ENCODE data around the gene SBF1.
A peak's percentile ranks its signal among the peaks of the same experiment; 100 is the strongest.

SBF1 gene

DNA sequence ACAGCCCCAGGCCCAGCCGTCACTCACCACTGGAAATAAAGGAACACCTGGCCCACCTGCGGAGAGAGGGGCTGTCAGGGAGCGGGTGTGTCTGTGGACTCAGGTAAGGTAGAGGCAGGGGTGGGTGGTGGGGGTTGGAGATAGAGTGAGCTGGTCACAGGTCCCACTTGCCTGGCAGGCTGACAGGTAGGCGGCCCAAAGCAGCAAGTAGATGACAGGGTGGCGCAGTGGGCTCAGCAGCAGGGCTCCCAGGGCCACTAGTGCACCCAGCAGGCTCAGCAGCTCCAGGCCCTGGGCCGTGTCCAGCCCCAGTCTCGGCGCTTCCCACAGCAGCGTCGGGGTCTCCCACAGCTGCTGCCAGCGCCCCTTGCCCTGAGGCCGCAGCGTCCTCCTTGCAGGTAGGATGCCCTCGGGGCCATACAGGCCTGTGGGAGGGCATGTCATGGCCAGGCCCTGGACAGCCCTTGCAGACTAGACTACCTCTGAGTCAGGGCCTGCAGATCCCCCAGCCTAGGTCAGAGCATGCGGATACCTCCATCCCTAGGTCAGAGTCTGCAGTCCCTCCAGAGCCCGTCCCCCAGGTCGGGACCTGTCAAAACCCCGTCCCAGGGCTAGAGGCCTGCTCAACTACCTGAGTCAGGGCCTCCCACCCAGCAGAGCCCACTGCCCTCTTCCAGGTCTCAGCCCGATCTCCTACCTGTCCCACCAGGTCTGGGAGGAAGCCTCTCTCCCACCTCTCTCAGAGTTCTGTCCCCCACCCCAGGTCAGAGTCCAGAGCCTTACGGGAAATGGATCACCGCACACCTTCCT is 32.0 kb upstream of the SBF1 start:
- no peak for DNase-seq

- no peak for DNase-seq
Measured at GRCh38 chr22:50505776-50506610, 31.2 kb upstream of the SBF1 start.

DNA sequence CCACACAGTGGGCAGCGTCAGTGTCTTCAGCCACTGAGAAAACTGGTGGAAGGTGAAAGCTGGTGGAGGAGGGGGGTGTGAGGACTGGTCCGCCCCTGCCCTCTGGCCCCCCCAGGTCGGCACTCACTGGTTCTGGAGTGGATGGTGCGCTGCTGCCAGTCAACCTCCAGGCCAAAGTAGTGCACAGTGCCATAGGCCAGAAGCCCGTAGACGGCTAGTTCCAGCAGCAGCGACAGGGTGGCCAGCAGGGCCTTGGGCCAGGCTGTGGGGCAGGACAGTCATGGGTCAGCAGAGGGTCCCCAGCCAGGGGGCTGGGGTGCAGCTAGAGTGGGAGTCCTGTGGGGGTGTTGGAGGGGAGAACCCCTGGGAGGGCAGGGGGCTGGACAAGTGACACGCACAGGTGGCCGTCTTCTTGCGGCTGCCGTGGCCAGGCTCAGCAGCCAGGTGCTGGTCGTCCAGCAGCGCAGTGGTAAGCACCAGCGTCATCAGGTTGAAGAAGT is 30.5 kb upstream of the SBF1 start:
- DNase-seq, result no peak

DNA sequence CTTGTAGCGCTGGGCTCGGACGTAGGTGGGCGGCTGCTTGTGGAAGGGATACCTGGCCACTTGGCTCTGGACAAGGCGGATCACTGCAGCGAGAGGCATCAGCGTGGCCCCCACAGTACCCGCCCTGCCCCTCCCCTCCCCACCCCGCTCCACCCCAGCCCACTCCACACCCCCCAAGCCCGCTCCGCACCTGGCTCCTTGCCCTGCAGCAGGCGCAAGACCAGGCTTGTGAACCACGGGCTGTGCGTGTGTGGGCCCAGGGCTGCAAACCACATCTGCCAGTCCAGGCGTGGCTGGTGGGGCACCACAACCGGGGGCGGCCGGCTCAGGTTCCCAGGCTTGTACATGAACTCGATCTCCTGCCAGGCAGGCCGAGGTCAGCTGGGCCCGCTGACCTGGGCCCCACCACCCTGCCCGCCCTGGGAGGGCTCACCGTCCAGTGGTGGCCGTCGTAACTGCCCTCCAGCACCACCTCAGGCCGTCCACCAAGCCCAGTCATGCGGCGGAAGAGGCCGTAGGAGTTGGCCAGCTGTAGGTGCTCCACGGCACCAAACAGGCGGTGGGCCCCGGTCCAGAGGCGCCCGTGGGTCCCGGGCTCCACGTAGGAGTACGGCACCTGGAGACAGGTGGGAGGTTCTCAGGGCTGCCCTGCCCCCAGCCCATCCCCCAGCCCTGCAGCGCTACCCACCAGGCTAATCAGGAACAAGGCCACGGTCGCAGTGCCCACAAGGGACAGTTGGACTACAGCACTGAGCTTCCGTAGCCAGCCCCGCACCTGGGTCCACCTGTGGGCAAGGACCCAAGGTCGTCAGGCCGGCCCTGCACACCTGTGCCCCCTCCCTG is 29.8 kb upstream of the SBF1 start:
- DNase-seq, result no peak

DNA sequence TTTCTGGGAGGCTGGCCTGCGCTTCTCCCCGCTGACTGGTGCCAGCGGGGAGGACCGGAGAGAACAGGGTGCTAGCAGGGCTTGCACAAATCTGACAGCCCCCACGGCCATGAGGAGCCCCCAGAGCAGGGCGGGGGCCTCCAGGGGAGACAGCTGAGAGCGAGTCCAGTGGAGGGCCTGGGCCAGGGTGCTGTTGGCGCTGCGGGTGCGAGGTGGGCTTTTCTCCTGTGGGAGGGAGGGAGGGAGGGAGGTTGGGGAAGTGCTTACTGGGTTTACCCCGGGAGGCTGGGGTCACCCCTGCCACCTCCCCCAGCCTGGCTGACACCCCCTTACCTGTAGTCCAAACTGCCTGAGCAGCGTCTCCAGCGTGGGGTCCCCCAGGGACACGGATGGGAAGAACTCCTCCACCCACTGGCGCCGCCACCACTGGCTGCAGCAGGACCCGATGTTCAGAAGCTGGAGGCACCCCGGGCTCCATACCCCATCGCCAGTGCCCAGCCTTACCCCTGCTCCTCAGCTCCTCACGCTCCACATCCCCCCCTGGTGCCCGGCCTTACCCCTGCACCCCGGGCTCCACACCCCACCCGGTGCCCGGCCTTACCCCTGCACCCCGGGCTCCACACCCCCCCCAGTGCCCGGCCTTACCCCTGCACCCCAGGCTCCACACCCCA is 28.8 kb upstream of the SBF1 start:
- no peak for DNase-seq

DNA sequence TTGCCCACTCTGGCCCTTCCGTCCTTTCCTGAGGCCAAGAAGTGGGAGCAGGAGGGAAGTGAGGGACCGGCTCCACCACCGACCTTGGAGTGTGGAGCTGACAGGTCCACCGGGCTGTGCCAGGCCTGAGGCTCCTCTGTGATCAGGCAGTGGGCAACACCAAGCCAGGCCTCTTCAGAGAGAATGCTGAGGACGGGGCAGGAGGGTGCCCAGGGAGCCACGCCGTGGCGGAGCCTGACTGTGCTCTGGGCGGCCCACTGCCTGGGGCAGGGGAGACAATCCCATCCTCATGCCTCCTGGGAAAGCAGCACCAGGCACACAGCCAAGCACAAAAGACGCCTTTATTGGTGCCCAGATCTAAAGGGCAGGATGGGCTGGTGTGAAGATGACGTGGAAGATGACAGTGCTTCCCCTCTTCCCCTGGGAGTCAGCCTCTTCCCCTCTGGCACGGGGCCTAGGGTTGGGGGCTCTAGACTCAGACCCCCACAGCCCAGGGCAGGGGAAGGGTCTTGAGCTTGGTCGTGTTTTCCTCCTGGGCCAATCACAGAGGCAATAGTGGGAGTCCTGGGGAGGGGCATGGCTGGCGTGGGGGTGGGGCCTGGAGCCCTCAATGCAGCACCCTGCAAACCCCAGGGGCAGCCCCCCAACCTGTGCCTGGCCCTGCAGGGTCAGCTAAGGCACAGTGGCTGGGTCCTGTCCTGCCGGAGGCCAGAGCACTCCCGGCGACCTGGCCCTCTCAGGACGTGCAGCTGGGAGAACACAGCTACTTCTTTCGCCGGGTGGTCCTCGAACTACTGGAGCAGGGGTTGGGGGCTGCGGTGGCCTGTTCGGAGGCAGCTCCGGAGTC is 28.0 kb upstream of the SBF1 start:
- DNase-seq, result no peak

DNA sequence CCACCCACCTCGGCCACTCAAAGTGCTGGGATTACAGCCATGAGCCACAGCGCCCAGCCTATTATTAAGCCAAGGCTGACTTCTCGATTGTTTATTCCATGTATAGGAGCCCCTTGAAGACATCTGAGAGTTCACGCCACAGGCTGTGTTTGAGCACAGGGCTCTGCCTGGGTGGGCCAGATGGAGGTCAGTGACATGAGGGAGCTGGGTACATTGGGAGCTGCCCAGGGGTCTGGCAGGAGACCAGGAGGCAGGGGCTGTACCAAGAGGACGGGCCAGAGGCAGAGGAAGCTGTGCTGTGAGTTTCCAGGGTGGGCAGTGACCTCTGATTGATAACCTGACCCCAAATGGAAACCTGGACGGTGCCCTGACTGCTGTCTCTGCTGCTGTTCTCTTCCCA is 27.3 kb upstream of the SBF1 start:
- DNase-seq, result no peak

- DNase-seq, result no peak
Measured at GRCh38 chr22:50500452-50500851, 25.6 kb upstream of the SBF1 start.

- peak; percentile 75 for DNase-seq
Measured at GRCh38 chr22:50498322-50498890, 23.6 kb upstream of the SBF1 start.

GRCh38 chr22:50497093-50497492 is 22.3 kb upstream of the SBF1 start:
- DNase-seq, result no peak

DNA sequence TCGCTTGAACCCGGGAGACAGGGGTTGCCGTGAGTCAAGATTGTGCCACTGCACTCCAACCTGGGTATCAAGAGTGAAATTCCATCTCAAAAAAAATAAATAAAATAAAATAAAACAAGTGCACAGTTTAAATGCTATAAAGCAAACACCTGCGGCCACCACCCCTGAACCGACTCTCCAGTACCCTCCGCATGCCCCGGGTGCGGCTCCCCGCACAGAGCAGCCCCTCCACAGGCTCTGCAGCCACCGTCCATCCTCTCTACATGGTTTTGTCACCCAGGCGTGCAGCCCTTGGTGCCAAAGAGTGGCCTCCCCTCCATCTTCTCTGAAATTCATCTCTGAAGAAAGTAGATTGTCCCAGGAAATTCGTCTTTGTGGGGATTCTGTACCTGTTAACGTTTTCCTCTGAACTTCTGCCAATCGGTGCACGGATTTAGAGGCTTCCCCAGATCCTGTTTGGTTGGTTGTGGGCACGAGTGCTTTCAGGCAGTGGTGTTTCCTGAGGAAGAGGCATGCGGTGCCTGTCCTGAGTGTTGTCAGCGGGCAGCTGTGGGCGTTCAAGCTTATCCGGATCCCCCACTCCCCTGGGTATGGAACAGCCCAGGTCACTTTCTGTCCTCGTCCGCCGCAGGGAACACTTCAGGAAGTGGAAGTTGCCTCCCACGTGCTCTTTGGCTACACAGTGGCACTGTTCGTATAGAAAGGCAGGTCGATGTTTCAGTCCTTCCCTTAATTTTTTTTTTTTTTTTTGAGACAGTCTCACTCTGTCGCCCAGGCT is 15.9 kb upstream of the SBF1 start:
- no peak for DNase-seq

DNA sequence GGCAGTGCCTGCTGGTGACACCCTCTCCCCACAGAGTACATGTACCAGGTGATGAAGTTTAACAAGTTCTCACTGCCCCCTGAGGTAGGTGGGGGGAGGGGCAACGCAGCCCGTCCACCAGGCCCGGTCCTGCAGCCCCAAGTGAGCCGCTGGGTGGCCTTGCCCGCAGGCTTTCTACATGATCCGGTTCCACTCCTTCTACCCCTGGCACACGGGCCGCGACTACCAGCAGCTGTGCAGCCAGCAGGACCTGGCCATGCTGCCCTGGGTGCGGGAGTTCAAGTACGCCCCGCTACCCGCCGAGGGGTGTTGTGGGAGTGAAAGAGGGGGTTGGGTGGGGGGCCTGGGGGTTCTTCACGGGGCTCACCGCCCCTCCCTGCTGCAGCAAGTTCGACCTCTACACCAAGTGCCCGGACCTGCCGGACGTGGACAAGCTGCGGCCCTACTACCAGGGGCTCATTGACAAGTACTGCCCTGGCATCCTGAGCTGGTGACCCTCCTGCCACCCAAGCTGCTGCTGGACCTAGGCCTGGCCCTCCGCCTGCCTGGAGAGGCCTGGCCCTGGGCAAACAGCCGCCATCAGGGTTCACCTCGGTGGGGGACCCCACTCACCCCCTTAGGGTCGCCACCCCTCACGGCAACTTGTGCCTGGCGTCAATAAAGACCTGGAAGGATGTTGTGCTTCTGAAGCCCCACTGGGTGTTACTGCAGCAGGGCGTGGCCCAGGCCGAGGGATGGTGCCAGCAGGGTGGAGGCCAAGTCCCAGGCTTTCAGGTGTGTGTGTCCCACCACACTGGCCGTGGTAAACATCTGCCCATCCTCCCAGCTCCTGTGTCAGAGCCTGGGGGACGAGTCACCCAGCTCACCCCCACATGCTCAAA is 14.8 kb upstream of the SBF1 start:
- DNase-seq, result no peak

DNA sequence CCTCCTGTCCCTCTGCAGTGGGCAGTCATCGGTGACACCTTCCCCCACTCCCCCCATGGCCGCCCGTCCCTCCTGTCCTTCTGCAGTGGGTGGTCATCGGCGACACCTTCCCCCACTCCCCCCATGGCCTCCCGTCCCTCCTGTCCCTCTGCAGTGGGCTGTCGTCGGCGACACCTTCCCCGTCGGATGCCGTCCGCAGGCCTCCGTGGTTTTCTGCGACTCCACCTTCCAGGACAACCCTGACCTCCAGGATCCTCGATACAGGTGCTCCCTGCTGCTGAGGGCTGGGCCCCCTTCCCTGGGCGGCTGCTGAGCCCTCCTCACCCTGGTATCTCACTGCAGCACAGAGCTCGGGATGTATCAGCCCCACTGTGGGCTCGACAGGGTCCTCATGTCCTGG is 14.1 kb upstream of the SBF1 start:
- no peak for DNase-seq

GRCh38 chr22:50488006-50488677 is 13.3 kb upstream of the SBF1 start:
- no peak for DNase-seq

GRCh38 chr22:50487290-50488005 is 12.6 kb upstream of the SBF1 start:
- no peak for DNase-seq

DNA sequence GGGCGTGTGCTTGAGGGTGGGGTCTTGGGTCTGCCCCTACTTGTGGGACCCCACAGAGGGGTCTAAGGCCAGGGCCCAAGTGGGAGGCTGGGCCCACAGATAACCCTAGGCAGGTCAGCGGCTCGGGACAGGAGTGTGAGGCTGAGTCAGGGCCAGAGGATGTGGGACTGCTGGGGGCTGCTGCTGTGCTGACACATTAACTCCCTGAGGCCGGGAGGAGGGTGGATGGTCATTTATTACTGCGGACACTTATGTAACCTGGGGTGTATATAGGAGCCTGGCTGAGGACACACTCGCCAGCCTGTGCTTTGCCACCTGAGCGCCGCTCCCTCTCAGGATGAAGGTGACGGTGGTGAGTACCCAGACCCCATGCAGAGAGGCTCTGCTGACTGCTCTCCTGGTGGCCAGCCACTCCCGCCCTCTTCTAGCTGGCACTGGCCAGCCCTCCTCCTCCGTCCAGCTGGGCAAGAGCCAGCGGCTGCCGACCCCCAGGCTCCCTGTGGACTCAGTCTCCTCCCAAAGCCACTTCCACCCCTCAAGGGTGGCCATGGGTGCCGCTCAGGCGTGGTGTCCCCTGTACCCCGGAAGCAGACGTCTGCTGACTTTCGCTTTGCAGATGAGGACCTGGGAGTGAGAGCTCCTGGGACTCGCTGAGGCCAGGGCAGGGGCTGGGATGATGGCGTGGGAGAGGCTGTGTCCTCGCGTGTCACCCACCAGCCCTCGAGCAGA is 11.9 kb upstream of the SBF1 start, which contains the start of gene MIOX:
Gene MIOX, plus strand, starts transcription at position 299 of the 729 bp plus-strand sequence. Its CDS starts 39 bp downstream, at position 338.
- no peak for DNase-seq
